CD14-positive monocyte (primary cell): ENCODE data around the gene KCNN2. TPM values are rescaled to one million over a fixed set of nuclear protein-coding genes. Genes with fewer than 3 reads are reported as not detected.

ENCODE experiments used
- DNase-seq, 3 donors: peaks; one replicate each; pipeline ENCODE4 v3.0.0-alpha.2; 2011 to 2022
- H2AFZ ChIP-seq: 2 replicates; pipeline ENCODE4 v1.6.0; 2012; ENCODE audit warnings: mild to moderate bottlenecking, low read depth, low read length, inconsistent platforms; ENCODE audit not compliant: insufficient read depth, poor library complexity, severe bottlenecking
- H3K27ac ChIP-seq, 2 donors: 1 replicate in 1 of 2; 2 replicates in 1 of 2; pipeline ENCODE4 v1.5.1; 2012 to 2013; ENCODE audit warnings: low read length in 2 of 2, control low read depth in 1 of 2, inconsistent platforms in 1 of 2, low read depth in 1 of 2, mild to moderate bottlenecking in 1 of 2
- H3K27me3 ChIP-seq, 2 donors: one replicate each; pipeline versions ENCODE4 v1.6.0 to v1.6.1; 2011 to 2013; ENCODE audit warnings: low read length in 2 of 2; ENCODE audit not compliant: control insufficient read depth in 2 of 2, insufficient read depth in 2 of 2
- H3K36me3 ChIP-seq, 2 donors: replicated peaks in 1 of 2; 1 replicate in 1 of 2; 2 replicates in 1 of 2; pipeline versions ENCODE4 v1.5.1 to v1.6.1; 2012 to 2013; ENCODE audit warnings: low read length in 2 of 2, control low read depth in 1 of 2, inconsistent platforms in 1 of 2, mild to moderate bottlenecking in 1 of 2; ENCODE audit not compliant: insufficient read depth in 2 of 2, control insufficient read depth in 1 of 2
- H3K4me1 ChIP-seq, 2 donors: 1 replicate in 1 of 2; 2 replicates in 1 of 2; pipeline versions ENCODE4 v1.5.1 to v1.6.1; 2012 to 2013; ENCODE audit warnings: low read length in 2 of 2, control low read depth in 1 of 2, inconsistent platforms in 1 of 2, mild to moderate bottlenecking in 1 of 2, moderate library complexity in 1 of 2; ENCODE audit not compliant: insufficient read depth in 2 of 2, control insufficient read depth in 1 of 2
- H3K4me2 ChIP-seq: replicated peaks from 2 replicates; pipeline ENCODE3; 2012; ENCODE audit warnings: low read length, moderate library complexity, mild to moderate bottlenecking; ENCODE audit not compliant: poor library complexity, severe bottlenecking; ENCODE audit errors: extremely low read depth
- H3K4me3 ChIP-seq, 3 experiments: fragments of 200-600 bp in 1 of 3; sonication (generic) in 1 of 3; replicated peaks in 1 of 3; 1 replicate in 2 of 3; 2 replicates in 1 of 3; pipeline ENCODE4 v1.5.1; 2011 to 2013; ENCODE audit warnings: low read length in 3 of 3, mild to moderate bottlenecking in 3 of 3, control low read depth in 2 of 3, low read depth in 2 of 3, inconsistent platforms in 1 of 3, moderate library complexity in 1 of 3
- H3K79me2 ChIP-seq: 2 replicates; pipeline ENCODE4 v1.6.0; 2012; ENCODE audit warnings: mild to moderate bottlenecking, control low read depth, inconsistent platforms, low read length, moderate library complexity; ENCODE audit not compliant: insufficient read depth
- H3K9ac ChIP-seq: 2 replicates; pipeline ENCODE4 v1.6.0; 2017; ENCODE audit warnings: low read length, mild to moderate bottlenecking; ENCODE audit not compliant: insufficient read depth, poor library complexity, severe bottlenecking
- H3K9me3 ChIP-seq, 2 donors: replicated peaks in 1 of 2; 1 replicate in 1 of 2; 2 replicates in 1 of 2; pipeline versions ENCODE4 v1.5.1 to v1.6.1; 2012 to 2013; ENCODE audit warnings: low read length in 2 of 2, control low read depth in 1 of 2; ENCODE audit not compliant: control insufficient read depth in 1 of 2, insufficient read depth in 1 of 2
- H4K20me1 ChIP-seq: 2 replicates; pipeline ENCODE4 v1.6.0; 2012; ENCODE audit warnings: mild to moderate bottlenecking, low read length, control low read depth, moderate library complexity; ENCODE audit not compliant: insufficient read depth
- H3K27ac Mint-ChIP-seq, 7 donors: one replicate each; pipeline ENCODE4 v1.8.0; 2020; ENCODE audit warnings: mild to moderate bottlenecking in 7 of 7, mixed read lengths in 7 of 7, moderate library complexity in 6 of 7, inconsistent platforms in 2 of 7
- H3K27me3 Mint-ChIP-seq, 3 donors: one replicate each; pipeline ENCODE4 v1.8.0; 2021 to 2022; ENCODE audit warnings: low read depth in 3 of 3, mild to moderate bottlenecking in 3 of 3, mixed read lengths in 3 of 3, moderate library complexity in 3 of 3, inconsistent platforms in 1 of 3
- H3K36me3 Mint-ChIP-seq, 2 donors: one replicate each; pipeline ENCODE4 v1.8.0; 2020; ENCODE audit warnings: mixed read lengths in 2 of 2, inconsistent platforms in 1 of 2, mild to moderate bottlenecking in 1 of 2
- H3K4me1 Mint-ChIP-seq: one replicate; pipeline ENCODE4 v1.8.0; 2020; ENCODE audit warnings: mild to moderate bottlenecking, mixed read lengths
- H3K4me3 Mint-ChIP-seq, 2 donors: one replicate each; pipeline ENCODE4 v1.8.0; 2020; ENCODE audit warnings: mild to moderate bottlenecking in 2 of 2, mixed read lengths in 2 of 2, moderate library complexity in 1 of 2
- H3K9me3 Mint-ChIP-seq, 7 donors: one replicate each; pipeline ENCODE4 v1.8.0; 2020 to 2022; ENCODE audit warnings: mixed read lengths in 7 of 7, mild to moderate bottlenecking in 6 of 7, moderate library complexity in 6 of 7, inconsistent platforms in 2 of 7
- CTCF ChIP-seq: fragments of 200-600 bp; IDR thresholded peaks from one replicate; pipeline ENCODE4 v1.8.0; 2022; ENCODE audit warnings: antibody characterized with exemption, mild to moderate bottlenecking
- WGBS: methylation state at CpG from one replicate; pipeline ENCODE4 v1.1.5; 2013; ENCODE audit warnings: missing lambda C conversion rate; ENCODE audit not compliant: insufficient coverage; 5-methylcytosine and 5-hydroxymethylcytosine counted together
- intact Hi-C, 2 donors: fragments of 100-400 bp; cut with micrococcal nuclease; formaldehyde crosslinking; loops; one replicate each; pipeline versions ENCODE4 v1.15.0 to v1.15.1; 2023
- polyA plus RNA-seq, 3 donors: library from polyadenylated mRNA; depleted of rRNA in 1 of 3; unstranded in 2 of 3; stranded (reverse) in 1 of 3; fragments of 300-500 nt in 2 of 3; fragments of >200 nt in 1 of 3; fragmentation: Illumina TruSeq in 2 of 3; gene quantifications; 1 replicate in 2 of 3; 2 replicates in 1 of 3; pipeline ENCODE4 v1.2.3, GENCODE V29; 2012 to 2021

The KCNN2 gene
- polyA plus RNA-seq, 3 donors, result not detected

DNA sequence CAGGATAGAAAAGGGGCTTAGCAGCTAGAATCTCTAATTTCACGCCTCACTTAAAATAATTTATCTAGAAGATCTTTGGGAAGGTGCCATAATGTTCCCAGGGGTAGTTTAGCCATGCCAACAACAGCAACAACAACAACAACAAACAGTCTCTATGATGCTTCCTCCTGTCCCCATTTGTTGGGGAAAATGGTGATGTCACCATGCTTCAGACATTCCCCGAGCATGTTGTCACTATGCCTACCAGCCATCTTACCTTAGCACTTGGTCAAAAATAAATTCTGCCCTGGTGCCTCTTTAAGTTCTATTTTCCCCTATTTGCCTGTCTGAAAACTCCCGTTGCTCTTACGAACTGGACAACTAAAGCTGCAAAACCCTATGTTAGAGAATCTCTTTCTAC, 76.6 kb downstream of the KCNN2 start:
- peaks cover 6 to 13% (median 11%) of the 10 kb centered on the region in 3 donors for H3K27me3 Mint-ChIP-seq
- WGBS, result 63% methylated on average over 3 of the region's 4 CpGs
- no peaks in the 10 kb centered on the region for H3K9me3 Mint-ChIP-seq
- no peak overlapping the region for H3K4me3 ChIP-seq
- no peak overlapping the region for H2AFZ ChIP-seq
- no peak overlapping the region for H3K27ac ChIP-seq
- H3K4me1 ChIP-seq, result no peaks in the 10 kb centered on the region
- H3K4me3 Mint-ChIP-seq, result no peak overlapping the region
- intact Hi-C loops, result no loop called here
- H3K9ac ChIP-seq, result no peak overlapping the region
- no peaks in the 10 kb centered on the region for H3K79me2 ChIP-seq
- no peak overlapping the region for H3K4me2 ChIP-seq
- no peaks in the 10 kb centered on the region for H3K4me1 Mint-ChIP-seq
- no peaks in the 10 kb centered on the region for H3K27me3 ChIP-seq
- H3K9me3 ChIP-seq, result no peaks in the 10 kb centered on the region
- no peak overlapping the region for H3K27ac Mint-ChIP-seq
- no peak for DNase-seq
- H4K20me1 ChIP-seq, result no peaks in the 10 kb centered on the region
- no peak for TF ChIP-seq CTCF
- H3K36me3 Mint-ChIP-seq, result no peaks in the 10 kb centered on the region
- H3K36me3 ChIP-seq, result no peaks in the 10 kb centered on the region

GRCh38 chr5:114447084-114447773, 85.4 kb downstream of the KCNN2 start:
- intact Hi-C loops, result no loop called here
- WGBS, result no CpG with 5 or more reads among the region's 1 CpG
- Histone ChIP-seq H3K9ac (no peak overlapping the region), H3K27ac (no peak overlapping the region), H3K4me1 (no peaks in the 10 kb centered on the region), H3K4me3 (no peak overlapping the region), H3K9me3 (no peaks in the 10 kb centered on the region), H3K79me2 (no peaks in the 10 kb centered on the region), H4K20me1 (no peaks in the 10 kb centered on the region), H3K4me2 (no peak overlapping the region), H3K36me3 (no peaks in the 10 kb centered on the region), H3K27me3 (no peaks in the 10 kb centered on the region), H2AFZ (no peak overlapping the region)
- Mint-ChIP-seq H3K36me3 (no peaks in the 10 kb centered on the region), H3K9me3 (no peaks in the 10 kb centered on the region), H3K4me3 (no peak overlapping the region), H3K4me1 (no peaks in the 10 kb centered on the region), H3K27ac (no peak overlapping the region), H3K27me3 (peaks cover 7 to 11% (median 8%) of the 10 kb centered on the region in 3 donors)
- TF ChIP-seq CTCF, result peak; percentile 6
- no peak for DNase-seq
